ENCODE data around the gene CCT2. TPM values are rescaled to one million over a fixed set of nuclear protein-coding genes. Genes with fewer than 3 reads are reported as not detected.
"Not testable (repeated sequence)": the region's sequence is repeated elsewhere in the genome, so short reads cannot be mapped to it uniquely, and the experiment has no call there.

Gene CCT2
- total and polyA plus RNA-seq, 2 donors (not counting 1 experiment from before 2014, with no cell fraction given) = 58.2 to 125 TPM

- Mint-ChIP-seq H3K27me3 (no peaks in the 10 kb centered on the region), H3K27ac (no peak overlapping the region), H3K9me3 (ENCODE audit: insufficient read depth) (no peaks in the 10 kb centered on the region), H3K4me1 (no peaks in the 10 kb centered on the region), H3K4me3 (no peak overlapping the region)
- Histone ChIP-seq H3K4me2 (replicated peaks; ENCODE audit: low read depth, low read length, poor library complexity, severe bottlenecking) (no peak overlapping the region), H3K4me3 (ENCODE audit: control extremely low read depth in 1 of 5, extremely low read depth in 1 of 5, insufficient read depth in 1 of 5, low read depth in 2 of 5, low read length in 4 of 5) (no peak overlapping the region), H3K9me3 (ENCODE audit: control extremely low read depth in 1 of 3, control insufficient read depth in 2 of 3, insufficient read depth in 1 of 3, low read length in 2 of 3) (no peaks in the 10 kb centered on the region), H3K27ac (ENCODE audit: low read length in 2 of 2) (no peak overlapping the region), H4K20me1 (ENCODE audit: control insufficient read depth, insufficient read depth, low read length, poor library complexity, severe bottlenecking) (no peaks in the 10 kb centered on the region), H3K9ac (ENCODE audit: low read length) (no peak overlapping the region), H3K4me1 (ENCODE audit: control insufficient read depth in 2 of 2, insufficient read depth in 2 of 2, low read length in 2 of 2) (no peaks in the 10 kb centered on the region), H3K79me2 (ENCODE audit: control insufficient read depth, insufficient read depth, low read length) (no peaks in the 10 kb centered on the region), H3K36me3 (replicated peaks in 1 of 2; ENCODE audit: control extremely low read depth in 1 of 2, control insufficient read depth in 1 of 2, extremely low read depth in 1 of 2, insufficient read depth in 2 of 2, low read length in 1 of 2) (peaks cover 15 to 42% of the 10 kb centered on the region in 2 experiments), H2AFZ (ENCODE audit: insufficient read depth, low read depth, low read length, poor library complexity, severe bottlenecking) (no peak overlapping the region), H3K27me3 (replicated peaks in 1 of 4; ENCODE audit: control extremely low read depth in 1 of 4, control insufficient read depth in 3 of 4, insufficient read depth in 4 of 4, low read length in 3 of 4) (no peaks in the 10 kb centered on the region)
- CTCF ChIA-PET = no interaction called here
- DNase-seq (no peak), ATAC-seq (ENCODE audit: low read depth) (no peak)
- POLR2A ChIA-PET = no interaction called here
- TF ChIP-seq EZH2 (IDR thresholded peaks at IDR 0.05; ENCODE audit: borderline replicate concordance, insufficient read depth, low read depth, low read length, poor library complexity, severe bottlenecking) (no peak), CTCF (IDR thresholded peaks at IDR 0.05) (no peak)
- intact Hi-C loops (cut with micrococcal nuclease) = no loop called here
Observed at GRCh38 chr12:69602954-69603353, 17.7 kb downstream of the CCT2 start.

- H3K9me3 Mint-ChIP-seq (ENCODE audit: insufficient read depth); intact Hi-C loops (cut with micrococcal nuclease); H3K27me3 Mint-ChIP-seq: not testable (repeated sequence)
Observed at GRCh38 chr12:69603556-69603955, 18.3 kb downstream of the CCT2 start.

GRCh38 chr12:69604275-69604674 is 19.0 kb downstream of the CCT2 start:
- POLR2A ChIA-PET; DNase-seq; H3K27ac Mint-ChIP-seq; H3K27me3 Mint-ChIP-seq; H2AFZ ChIP-seq (ENCODE audit: insufficient read depth, low read depth, low read length, poor library complexity, severe bottlenecking); H4K20me1 ChIP-seq (ENCODE audit: control insufficient read depth, insufficient read depth, low read length, poor library complexity, severe bottlenecking); H3K27me3 ChIP-seq (replicated peaks in 1 of 4; ENCODE audit: control extremely low read depth in 1 of 4, control insufficient read depth in 3 of 4, insufficient read depth in 4 of 4, low read length in 3 of 4); H3K4me1 Mint-ChIP-seq; H3K9ac ChIP-seq (ENCODE audit: low read length); intact Hi-C loops (cut with micrococcal nuclease); H3K4me2 ChIP-seq (replicated peaks; ENCODE audit: low read depth, low read length, poor library complexity, severe bottlenecking); H3K4me3 ChIP-seq (ENCODE audit: control extremely low read depth in 1 of 5, extremely low read depth in 1 of 5, insufficient read depth in 1 of 5, low read depth in 2 of 5, low read length in 4 of 5); H3K4me3 Mint-ChIP-seq; H3K27ac ChIP-seq (ENCODE audit: low read length in 2 of 2); H3K4me1 ChIP-seq (ENCODE audit: control insufficient read depth in 2 of 2, insufficient read depth in 2 of 2, low read length in 2 of 2); H3K9me3 Mint-ChIP-seq (ENCODE audit: insufficient read depth); H3K9me3 ChIP-seq (ENCODE audit: control extremely low read depth in 1 of 3, control insufficient read depth in 2 of 3, insufficient read depth in 1 of 3, low read length in 2 of 3); ATAC-seq (ENCODE audit: low read depth); H3K79me2 ChIP-seq (ENCODE audit: control insufficient read depth, insufficient read depth, low read length): not testable (repeated sequence)
- WGBS (ENCODE audit: insufficient coverage) = no CpG with 5 or more reads among the region's 3 CpGs
- H3K36me3 ChIP-seq (replicated peaks in 1 of 2; ENCODE audit: control extremely low read depth in 1 of 2, control insufficient read depth in 1 of 2, extremely low read depth in 1 of 2, insufficient read depth in 2 of 2, low read length in 1 of 2) = peaks cover 10 to 33% of the 10 kb centered on the region in 2 experiments
- CTCF ChIA-PET = interaction anchor here (0.6 to 1.2 kb wide), 2 partner anchors 34 to 108 kb away, joined by 3 to 4 read pairs; no protein-coding TSS in a partner anchor

More at GRCh38 chr12:69603556-69603955, 18.3 kb downstream of the CCT2 start:
- CTCF ChIA-PET; H3K9ac ChIP-seq (ENCODE audit: low read length); H3K4me3 Mint-ChIP-seq; H3K27ac ChIP-seq (ENCODE audit: low read length in 2 of 2); DNase-seq; POLR2A ChIA-PET; H3K79me2 ChIP-seq (ENCODE audit: control insufficient read depth, insufficient read depth, low read length); H3K9me3 ChIP-seq (ENCODE audit: control extremely low read depth in 1 of 3, control insufficient read depth in 2 of 3, insufficient read depth in 1 of 3, low read length in 2 of 3); H3K4me2 ChIP-seq (replicated peaks; ENCODE audit: low read depth, low read length, poor library complexity, severe bottlenecking); H4K20me1 ChIP-seq (ENCODE audit: control insufficient read depth, insufficient read depth, low read length, poor library complexity, severe bottlenecking); H2AFZ ChIP-seq (ENCODE audit: insufficient read depth, low read depth, low read length, poor library complexity, severe bottlenecking); H3K4me1 Mint-ChIP-seq; H3K4me1 ChIP-seq (ENCODE audit: control insufficient read depth in 2 of 2, insufficient read depth in 2 of 2, low read length in 2 of 2); ATAC-seq (ENCODE audit: low read depth); H3K27ac Mint-ChIP-seq; H3K4me3 ChIP-seq (ENCODE audit: control extremely low read depth in 1 of 5, extremely low read depth in 1 of 5, insufficient read depth in 1 of 5, low read depth in 2 of 5, low read length in 4 of 5); H3K27me3 ChIP-seq (replicated peaks in 1 of 4; ENCODE audit: control extremely low read depth in 1 of 4, control insufficient read depth in 3 of 4, insufficient read depth in 4 of 4, low read length in 3 of 4): not testable (repeated sequence)
- WGBS (ENCODE audit: insufficient coverage) = 100% methylated on average over 3 of the region's 6 CpGs
- H3K36me3 ChIP-seq (replicated peaks in 1 of 2; ENCODE audit: control extremely low read depth in 1 of 2, control insufficient read depth in 1 of 2, extremely low read depth in 1 of 2, insufficient read depth in 2 of 2, low read length in 1 of 2) = peaks cover 13 to 39% of the 10 kb centered on the region in 2 experiments

Data from B cell (primary cell).